GM12892 (cell line): ENCODE data around the gene SMAP2.
"Not testable (repeated sequence)": the region's sequence is repeated elsewhere in the genome, so short reads cannot be mapped to it uniquely, and the experiment has no call there.

Experiments used
- DNase-seq: peaks from one replicate; pipeline ENCODE4 v3.0.0; 2011; ENCODE audit not compliant: insufficient read length
- FAIRE-seq: peaks from 2 replicates; lab custom pipeline; 2011; peaks lifted over from hg19 to GRCh38; lab: Jason Lieb, UNC
- POLR2A ChIP-seq: IDR thresholded peaks from 2 replicates; pipeline ENCODE4 v1.6.1; 2011; ENCODE audit warnings: low read depth, low read length, control low read depth
- POLR2AphosphoS5 ChIP-seq: IDR thresholded peaks from 2 replicates; pipeline ENCODE4 v1.6.1; 2011; ENCODE audit warnings: low read depth, low read length, control low read depth
- TAF1 ChIP-seq: IDR thresholded peaks from 2 replicates; pipeline ENCODE4 v1.6.1; 2011; ENCODE audit warnings: low read depth, mild to moderate bottlenecking, control low read depth, low read length, borderline replicate concordance

SMAP2 gene

GRCh38 chr1:40386359-40386723, 12.8 kb downstream of the SMAP2 start:
- TF ChIP-seq TAF1 (no peak), POLR2AphosphoS5 (no peak), POLR2A (no peak; the same call in 1 of the 2 replicates)
- FAIRE-seq (no peak), DNase-seq (no peak)

DNA sequence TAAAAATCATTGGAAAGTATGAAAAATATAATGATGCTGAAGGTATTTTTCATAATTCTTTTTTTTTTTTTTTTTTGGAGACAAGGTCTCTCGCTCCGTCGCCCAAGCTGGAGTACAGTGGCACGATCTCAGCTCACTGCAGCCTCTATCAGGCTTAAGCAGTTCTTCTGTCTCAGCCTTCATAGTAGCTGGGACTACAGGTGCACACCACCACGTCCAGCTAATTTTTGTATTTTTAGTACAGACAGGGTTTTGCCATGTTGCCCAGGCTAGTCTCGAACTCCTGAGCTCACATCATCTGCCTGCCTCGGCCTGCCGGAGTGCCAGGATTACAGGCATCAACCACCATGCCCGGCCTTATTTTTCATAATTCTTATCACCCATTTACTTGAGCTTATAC, 13.3 kb downstream of the SMAP2 start:
- FAIRE-seq: no peak
- TF ChIP-seq POLR2AphosphoS5 (no peak), POLR2A (no peak), TAF1 (no peak)
- DNase-seq: no peak

GRCh38 chr1:40387381-40388306, 14.1 kb downstream of the SMAP2 start:
- FAIRE-seq, DNase-seq: not testable (repeated sequence)

DNA sequence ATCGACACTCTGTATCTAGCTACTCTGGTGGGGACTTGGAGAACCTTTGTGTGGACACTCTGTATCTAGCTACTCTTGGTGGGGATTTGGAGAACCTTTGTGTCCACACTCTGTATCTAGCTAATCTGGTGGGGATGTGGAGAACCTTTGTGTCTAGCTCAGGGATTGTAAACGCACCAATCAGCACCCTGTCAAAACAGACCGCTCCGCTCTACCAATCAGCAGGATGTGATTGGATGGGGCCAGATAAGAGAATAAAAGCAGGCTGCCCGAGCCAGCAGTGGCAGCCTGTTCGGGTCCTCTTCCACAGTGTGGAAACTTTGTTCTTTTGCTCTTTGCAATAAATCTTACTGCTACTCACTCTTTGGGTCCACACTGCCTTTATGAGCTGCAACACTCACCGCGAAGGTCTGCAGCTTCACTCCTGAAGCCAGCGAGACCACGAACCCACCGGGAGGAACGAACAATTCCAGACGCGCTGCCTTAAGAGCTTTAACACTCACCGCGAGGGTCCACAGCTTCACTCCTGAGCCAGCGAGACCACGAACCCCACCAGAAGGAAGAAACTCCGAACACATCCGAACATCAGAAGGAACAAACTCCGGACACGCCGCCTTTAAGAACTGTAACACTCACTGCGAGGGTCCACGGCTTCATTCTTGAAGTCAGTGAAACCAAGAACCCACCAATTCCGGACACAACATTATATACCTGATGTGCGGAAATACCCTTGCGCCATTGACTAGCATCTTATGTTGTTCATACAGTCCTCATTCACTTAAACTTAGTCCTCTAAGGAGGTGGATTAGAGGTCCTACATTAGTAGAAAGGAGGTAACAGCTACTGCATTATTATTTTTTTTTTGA, 15.2 kb downstream of the SMAP2 start:
- FAIRE-seq, DNase-seq: not testable (repeated sequence)

GRCh38 chr1:40389322-40389803, 15.8 kb downstream of the SMAP2 start:
- DNase-seq (no peak), FAIRE-seq (no peak)
- no peak for TF ChIP-seq POLR2A

DNA sequence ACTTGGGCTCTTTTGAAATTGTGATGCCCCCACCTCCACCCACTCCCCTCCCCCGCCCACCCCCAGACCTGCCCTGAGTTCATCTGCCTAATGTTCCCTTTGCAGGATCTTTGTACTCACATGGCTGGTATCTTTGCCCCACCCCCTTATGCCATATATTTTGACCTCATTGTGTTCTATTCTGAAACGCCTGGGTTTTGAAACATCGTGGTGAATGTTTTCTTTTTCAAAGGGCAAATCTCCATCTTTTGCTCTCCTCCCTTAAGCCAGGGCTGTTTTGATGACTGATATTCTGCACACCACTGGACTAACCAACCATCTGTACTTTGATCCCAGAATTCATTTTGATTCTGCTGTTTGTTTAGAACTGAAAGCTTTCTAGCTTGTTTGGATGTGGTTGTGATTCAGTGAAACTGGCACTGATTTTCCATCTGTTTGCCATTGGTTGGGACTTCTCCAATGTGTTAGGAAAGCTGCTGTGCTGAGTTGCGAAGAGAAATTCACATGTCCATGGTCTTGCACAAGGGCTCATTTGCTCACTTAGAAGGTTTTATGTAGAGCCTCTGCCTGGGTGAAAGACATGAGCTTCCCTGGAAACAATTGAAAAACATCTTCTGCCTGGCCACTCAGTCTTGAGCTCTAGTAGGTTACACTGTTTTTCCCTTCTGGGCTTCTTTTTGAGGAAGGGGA, 16.5 kb downstream of the SMAP2 start:
- DNase-seq (no peak), FAIRE-seq (no peak)
- TF ChIP-seq POLR2AphosphoS5 (no peak), TAF1 (no peak), POLR2A (no peak; the same call in 1 of the 2 replicates)

DNA sequence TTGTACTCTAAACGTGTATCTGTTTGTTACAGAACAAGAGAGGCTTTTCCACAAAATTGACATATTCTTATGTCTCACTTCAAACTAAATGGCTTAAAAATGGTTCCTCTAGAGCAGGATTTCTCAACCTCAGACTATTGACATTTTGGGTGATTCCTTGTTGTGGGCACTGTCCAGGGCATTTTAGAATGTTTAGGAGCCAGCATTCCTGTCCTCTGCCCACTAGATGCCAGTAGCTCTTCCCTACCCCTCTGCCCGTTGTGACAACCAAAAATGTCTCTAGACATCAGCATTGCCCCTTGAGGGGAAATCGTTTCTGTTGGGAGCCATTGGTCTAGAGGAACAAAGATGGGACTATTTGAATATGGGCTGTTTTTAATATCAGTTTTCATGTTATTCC, 17.3 kb downstream of the SMAP2 start:
- FAIRE-seq (no peak), DNase-seq (no peak)
- TF ChIP-seq TAF1 (no peak), POLR2AphosphoS5 (no peak), POLR2A (no peak)

- FAIRE-seq (no peak), DNase-seq (no peak)
- no peak for TF ChIP-seq POLR2AphosphoS5
Observed at GRCh38 chr1:40391688-40392145, 18.2 kb downstream of the SMAP2 start.

DNA sequence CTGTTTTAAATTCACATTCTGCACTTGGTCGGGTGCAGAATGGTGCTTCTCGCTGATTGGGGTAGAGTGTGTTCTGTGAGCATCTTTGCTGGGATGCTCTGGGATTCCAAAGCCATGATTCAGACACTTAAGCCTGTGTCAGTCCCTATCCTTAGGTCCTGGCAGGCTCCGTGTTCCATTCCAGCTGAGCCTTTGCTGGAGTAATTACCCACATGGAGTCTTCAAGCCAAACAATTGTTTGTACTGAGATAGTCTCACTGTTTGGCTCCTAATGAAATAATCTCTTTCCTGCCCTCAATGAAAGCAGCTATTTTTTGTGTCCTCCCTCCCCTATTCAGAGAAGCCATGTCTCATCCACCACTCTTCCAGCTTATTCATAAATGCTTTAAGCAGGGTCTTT, 18.7 kb downstream of the SMAP2 start:
- DNase-seq: no peak
- FAIRE-seq: no peak
- TF ChIP-seq TAF1 (no peak), POLR2AphosphoS5 (no peak), POLR2A (no peak; the same call in 1 of the 2 replicates)

- no peak; the same call in 1 of the 2 replicates for TF ChIP-seq POLR2A
- peak; percentile 44; the same call in 1 of the 2 replicates for TF ChIP-seq POLR2AphosphoS5
- FAIRE-seq: no peak
- no peak for DNase-seq
Observed at GRCh38 chr1:40393173-40393572, 19.6 kb downstream of the SMAP2 start.

DNA sequence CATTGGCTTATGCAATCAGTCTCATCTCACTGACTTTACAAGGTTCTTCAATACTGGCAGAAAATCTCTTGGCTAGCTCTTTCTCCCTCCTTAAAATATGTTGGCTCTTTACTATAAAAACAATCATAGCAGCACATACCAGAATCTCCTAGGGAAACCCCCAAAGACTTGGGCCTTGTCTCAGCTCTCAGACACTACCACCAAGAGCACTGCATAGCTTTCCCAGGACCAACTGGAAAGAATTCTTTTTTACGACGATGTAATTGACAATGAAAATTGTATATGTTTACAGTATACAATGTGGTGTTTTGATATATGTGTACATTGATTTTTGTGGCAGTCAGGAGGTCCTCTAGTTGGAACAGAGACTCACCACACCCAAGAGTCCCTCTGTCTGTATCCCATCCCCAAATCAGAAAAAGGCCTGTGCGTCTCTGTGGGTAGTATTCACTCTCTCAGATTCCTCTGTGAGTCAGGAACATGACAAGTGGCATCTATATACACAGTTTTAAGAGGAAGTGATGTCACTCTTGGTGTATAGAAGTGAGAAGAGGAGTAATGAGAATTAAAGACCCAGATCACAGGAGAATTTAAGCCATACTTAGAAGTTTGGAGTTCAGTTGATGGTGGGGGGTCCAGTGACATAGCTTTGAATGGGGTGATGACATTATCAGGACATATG, 21.1 kb downstream of the SMAP2 start:
- no peak for DNase-seq
- TF ChIP-seq POLR2AphosphoS5 (peak; percentile 65), TAF1 (no peak), POLR2A (peak; percentile 70)
- no peak for FAIRE-seq
